Memory B cell (primary cell): Measurements from ENCODE around the gene TBC1D21.

Experiments
- ATAC-seq: fragments of 150-1000 bp; cut with Tn5 transposase; 2 replicates; pipeline ENCODE4 v1.10.0; 2021; ENCODE audit warnings: low read depth, mild to moderate bottlenecking, moderate library complexity
- DNase-seq, 2 donors: peaks; one replicate each; pipeline ENCODE4 v3.0.0; 2022; ENCODE audit warnings: low spot score in 2 of 2
- H3K27ac Mint-ChIP-seq: one replicate; pipeline ENCODE4 v1.8.0; 2022; ENCODE audit warnings: mild to moderate bottlenecking, moderate library complexity, mixed read lengths
- H3K27me3 Mint-ChIP-seq: one replicate; pipeline ENCODE4 v1.8.0; 2022; ENCODE audit warnings: mixed read lengths
- H3K36me3 Mint-ChIP-seq: one replicate; pipeline ENCODE4 v1.8.0; 2022; ENCODE audit warnings: mild to moderate bottlenecking, mixed read lengths
- H3K4me1 Mint-ChIP-seq: one replicate; pipeline ENCODE4 v1.8.0; 2022; ENCODE audit warnings: mixed read lengths
- H3K4me3 Mint-ChIP-seq: one replicate; pipeline ENCODE4 v1.8.0; 2022; ENCODE audit warnings: mild to moderate bottlenecking, moderate library complexity, mixed read lengths
- H3K9me3 Mint-ChIP-seq: one replicate; pipeline ENCODE4 v1.8.0; 2022; ENCODE audit warnings: mixed read lengths

TBC1D21 gene

DNA sequence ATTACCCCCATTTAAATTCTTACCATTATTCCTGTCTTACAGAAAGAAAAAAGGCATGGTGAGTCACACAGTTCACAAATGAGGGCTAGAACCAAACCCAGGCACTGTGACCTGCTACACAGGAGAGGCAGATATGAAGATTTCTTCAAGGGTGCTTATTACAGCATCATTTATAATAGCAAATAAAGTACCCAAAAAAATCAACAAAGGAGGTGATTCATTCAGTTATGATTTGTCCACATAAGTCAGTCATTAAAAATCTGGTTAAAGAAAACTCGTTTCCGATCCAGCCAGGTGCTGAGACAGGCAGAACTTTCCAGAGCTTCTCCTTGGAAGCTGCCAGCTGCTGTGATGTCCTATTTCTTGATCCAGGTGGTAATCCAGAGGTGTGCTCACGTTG is 45.4 kb downstream of the TBC1D21 start:
- peaks cover 11% of the 10 kb centered on the region for H3K36me3 Mint-ChIP-seq
- H3K27ac Mint-ChIP-seq: no peak overlapping the region
- peaks cover 3% of the 10 kb centered on the region for H3K9me3 Mint-ChIP-seq
- DNase-seq (no peak), ATAC-seq (no peak)
- H3K4me3 Mint-ChIP-seq: no peak overlapping the region
- peaks cover 3% of the 10 kb centered on the region for H3K27me3 Mint-ChIP-seq
- peaks cover 5% of the 10 kb centered on the region for H3K4me1 Mint-ChIP-seq

DNA sequence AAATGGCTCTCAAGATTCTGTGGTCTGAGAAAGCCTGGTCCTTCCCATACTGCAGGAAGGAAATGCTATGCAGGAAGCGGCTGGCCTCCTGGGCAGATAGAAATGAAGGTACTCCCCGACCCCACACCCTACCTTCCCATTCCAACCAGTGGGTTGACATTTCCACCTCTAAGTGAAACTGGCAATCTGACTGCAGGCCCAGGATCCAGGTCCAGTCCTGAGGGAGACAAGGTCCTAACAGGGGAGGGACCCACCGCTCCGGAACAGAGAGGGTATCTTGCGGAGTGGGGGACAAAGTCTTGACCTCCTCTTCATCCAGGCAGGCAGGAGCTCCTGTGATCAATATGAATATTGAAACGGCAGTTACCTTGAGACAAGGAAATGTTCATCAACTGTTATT is 46.3 kb downstream of the TBC1D21 start:
- H3K4me1 Mint-ChIP-seq: peaks cover 6% of the 10 kb centered on the region
- H3K9me3 Mint-ChIP-seq: peaks cover 3% of the 10 kb centered on the region
- DNase-seq: no peak
- peaks cover 11% of the 10 kb centered on the region for H3K36me3 Mint-ChIP-seq
- no peak for ATAC-seq
- H3K27me3 Mint-ChIP-seq: no peaks in the 10 kb centered on the region
- H3K4me3 Mint-ChIP-seq: no peak overlapping the region
- no peak overlapping the region for H3K27ac Mint-ChIP-seq

DNA sequence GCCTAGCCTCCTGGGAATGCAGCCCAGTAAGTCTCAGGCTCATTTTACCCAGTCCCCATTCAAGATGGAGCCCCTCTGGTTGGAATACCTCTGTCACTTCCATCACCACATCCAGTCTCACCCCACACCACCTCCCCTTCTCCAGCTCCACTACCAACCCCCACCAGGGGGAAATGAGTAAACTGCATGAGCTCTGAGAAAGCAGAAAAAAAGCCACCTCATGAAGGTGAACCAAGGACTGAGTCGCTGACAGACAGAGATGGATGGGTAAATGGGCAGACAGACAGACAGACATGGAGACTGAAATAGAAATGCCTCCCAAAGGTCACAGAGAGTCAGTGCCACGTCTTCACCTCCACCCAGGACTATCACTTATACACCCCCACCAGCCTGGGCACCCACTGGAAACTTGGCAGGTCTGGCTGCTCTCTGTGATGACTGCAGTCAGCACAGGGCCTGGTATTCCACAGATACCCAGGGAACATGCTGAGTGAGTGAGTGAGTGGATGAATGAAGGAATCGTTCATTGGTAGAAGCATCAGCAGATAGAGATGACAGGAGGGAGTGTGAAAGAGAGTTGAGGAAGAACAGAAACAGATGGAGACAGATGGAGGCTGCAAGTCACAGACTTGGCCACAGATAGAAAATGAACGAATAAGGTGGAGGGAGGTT is 48.0 kb downstream of the TBC1D21 start:
- H3K4me1 Mint-ChIP-seq: peaks cover 6% of the 10 kb centered on the region
- ATAC-seq (no peak), DNase-seq (no peak)
- peaks cover 10% of the 10 kb centered on the region for H3K36me3 Mint-ChIP-seq
- H3K27me3 Mint-ChIP-seq: no peaks in the 10 kb centered on the region
- H3K27ac Mint-ChIP-seq: peak overlapping the region; percentile 35
- no peak overlapping the region for H3K4me3 Mint-ChIP-seq
- H3K9me3 Mint-ChIP-seq: peaks cover 3% of the 10 kb centered on the region

DNA sequence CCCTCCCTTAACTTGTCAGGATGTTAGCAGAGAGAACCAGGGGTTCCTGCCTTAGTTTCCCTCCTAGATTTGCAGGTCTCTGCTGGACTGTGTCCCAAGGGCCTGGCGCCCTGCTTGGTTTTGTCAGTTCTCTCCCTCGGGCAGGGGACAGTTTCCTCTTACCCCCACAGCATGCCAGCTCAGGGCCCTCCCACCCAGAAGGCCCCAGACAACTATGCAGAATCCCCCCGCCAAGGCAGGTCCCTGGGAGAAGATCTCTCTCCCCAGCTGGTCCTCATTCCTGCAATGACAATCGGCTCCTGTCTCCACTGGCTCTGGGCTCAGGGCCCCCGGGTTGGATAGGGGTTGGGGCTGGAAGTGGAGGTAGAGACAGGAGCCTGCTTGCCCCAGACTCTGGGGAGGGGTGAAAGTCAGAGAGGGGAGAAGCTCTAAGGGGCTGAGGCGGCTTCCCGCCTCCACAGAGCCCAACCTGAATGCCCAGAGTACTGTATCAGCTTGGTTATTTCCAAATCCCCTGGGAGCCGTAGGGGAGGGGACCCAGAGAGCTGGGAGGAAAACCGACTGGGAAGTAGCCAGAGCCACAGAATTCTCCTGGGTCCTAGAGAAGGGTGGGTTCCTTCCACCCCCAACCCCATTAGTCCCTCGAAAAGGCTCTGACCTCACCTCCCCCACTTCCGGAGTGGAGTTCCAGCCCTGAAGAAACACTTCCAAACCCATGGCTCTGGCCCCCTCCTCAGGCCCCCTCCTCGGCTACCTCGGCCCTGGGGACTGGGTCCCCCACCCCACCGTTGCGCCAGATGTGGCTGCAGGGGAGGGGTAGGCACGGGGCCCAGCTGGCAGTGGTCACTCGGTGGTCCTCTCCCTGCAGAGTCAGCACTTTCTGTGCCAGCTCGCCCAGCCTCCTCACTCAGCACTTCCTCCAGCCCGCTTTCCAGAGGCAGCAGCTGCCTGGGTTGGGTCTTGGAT is 49.1 kb downstream of the TBC1D21 start:
- Mint-ChIP-seq H3K36me3 (peaks cover 9% of the 10 kb centered on the region), H3K4me3 (no peak overlapping the region), H3K27ac (peak overlapping the region; percentile 35), H3K9me3 (peaks cover 3% of the 10 kb centered on the region), H3K27me3 (no peaks in the 10 kb centered on the region), H3K4me1 (peaks cover 6% of the 10 kb centered on the region)
- no peak for DNase-seq
- ATAC-seq: no peak

DNA sequence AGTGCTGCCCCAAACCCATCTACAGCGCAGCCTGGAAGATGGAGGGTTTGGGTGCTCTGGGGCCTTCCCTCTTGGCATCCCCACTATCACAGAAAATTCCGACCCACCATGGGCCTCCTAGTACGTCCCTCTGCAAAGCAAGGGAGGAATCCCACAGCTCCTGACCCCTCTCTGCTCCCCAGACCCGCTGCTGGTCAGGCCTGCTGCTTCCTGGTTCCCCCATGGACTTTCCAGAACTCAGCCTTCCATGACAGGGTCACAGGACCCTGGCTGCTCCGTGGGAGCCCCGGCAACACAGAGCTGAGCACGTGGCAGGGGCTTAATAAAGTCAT is 49.8 kb downstream of the TBC1D21 start:
- ATAC-seq: no peak
- H3K27ac Mint-ChIP-seq: no peak overlapping the region
- H3K4me1 Mint-ChIP-seq: peaks cover 9% of the 10 kb centered on the region

DNA sequence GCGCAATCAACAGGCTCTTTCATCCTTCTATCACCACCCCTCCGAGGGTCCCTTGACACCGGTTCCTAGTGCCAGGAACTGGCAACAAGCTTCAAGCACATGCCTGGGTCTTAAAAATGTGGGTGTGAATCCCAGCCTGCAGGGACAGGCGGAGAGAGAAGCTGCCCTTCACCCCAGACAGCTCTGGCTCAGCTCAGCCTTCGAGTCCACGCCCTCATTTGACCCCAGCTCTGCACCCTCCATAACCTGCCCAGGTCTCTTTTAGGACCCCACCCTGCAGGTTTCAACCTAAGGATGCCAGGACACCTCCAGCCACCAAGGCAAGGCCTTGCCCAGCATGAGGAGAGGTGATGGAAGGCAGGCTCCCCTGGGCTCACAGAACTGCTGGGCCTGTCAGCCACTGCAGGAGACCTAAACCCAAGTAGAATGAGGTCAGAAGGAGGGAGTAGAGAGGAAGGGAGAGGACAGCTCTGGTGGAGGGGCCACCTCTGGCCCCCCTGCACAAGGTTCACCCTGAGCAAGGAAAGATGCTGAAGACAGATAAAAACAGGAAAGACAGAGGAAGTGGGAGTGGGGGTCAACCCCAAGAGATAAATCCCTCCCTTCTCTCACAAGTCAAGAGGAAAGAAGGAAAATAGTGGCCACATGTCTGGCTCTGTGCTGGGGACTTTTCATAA is 50.3 kb downstream of the TBC1D21 start:
- DNase-seq: no peak
- ATAC-seq: no peak
- Mint-ChIP-seq H3K4me1 (peaks cover 11% of the 10 kb centered on the region), H3K9me3 (no peaks in the 10 kb centered on the region), H3K4me3 (no peak overlapping the region), H3K27me3 (peaks cover 3% of the 10 kb centered on the region), H3K27ac (no peak overlapping the region), H3K36me3 (peaks cover 3% of the 10 kb centered on the region)

More for the DNA sequence above, 49.8 kb downstream of the TBC1D21 start:
- peaks cover under 1% of the 10 kb centered on the region for H3K27me3 Mint-ChIP-seq
- no peak for DNase-seq
- H3K4me3 Mint-ChIP-seq: no peak overlapping the region
- H3K36me3 Mint-ChIP-seq: peaks cover 5% of the 10 kb centered on the region
- no peaks in the 10 kb centered on the region for H3K9me3 Mint-ChIP-seq

DNA sequence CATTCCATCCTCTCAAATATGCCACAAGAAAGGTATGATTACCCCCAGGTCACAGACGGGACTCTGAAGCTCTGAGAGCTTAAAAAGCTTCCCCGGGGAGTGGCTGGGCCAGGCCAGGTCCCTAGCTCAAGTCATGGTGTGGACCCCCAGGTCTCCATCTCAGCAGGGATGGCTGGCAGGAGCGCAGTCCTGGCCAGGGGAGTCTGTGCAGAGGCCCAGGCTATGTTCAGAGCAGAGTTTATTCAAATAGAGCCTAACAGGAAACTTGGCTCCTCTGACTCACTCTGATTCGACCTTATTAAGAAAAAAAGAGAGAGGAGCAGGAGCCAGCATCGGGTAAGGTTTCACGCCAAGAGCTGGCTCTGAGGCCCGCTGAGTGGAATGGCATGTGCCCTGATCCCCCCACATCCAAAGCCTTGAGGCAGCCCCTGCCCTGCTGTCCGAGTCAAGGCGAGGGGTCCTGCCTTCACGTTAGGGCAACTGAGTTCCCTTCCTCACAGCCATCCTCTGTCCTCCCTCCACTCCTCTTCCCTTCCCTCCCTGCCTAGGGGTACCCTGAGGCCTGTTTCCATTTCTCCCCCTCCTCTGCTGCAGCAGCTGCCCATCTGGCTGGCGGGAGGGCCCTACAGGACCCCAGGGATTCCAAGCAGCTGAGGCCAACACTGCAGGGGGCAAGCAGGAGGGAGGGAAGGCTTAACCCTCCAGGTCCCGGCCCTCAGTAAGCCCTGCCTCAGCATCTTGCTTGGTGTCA is 51.0 kb downstream of the TBC1D21 start:
- H3K4me3 Mint-ChIP-seq: no peak overlapping the region
- no peak for DNase-seq

DNA sequence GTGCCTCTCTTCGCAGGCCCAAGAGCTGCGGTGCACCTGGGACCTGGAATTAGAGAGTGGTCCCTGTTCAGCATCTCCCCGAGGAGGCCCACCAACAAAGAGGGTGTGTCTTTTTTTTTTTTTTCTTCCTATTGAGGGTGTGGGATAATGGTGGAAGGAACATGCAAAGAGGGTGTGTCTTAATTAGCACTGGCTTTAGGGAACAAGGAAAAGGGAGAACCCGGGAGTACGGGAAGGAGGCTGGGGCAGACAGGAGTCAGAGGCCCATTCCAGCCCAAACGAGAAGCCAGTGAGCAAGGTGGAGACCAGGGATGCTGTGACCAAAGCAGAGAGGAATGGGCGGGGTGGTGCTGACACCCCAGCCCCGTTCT is 52.5 kb downstream of the TBC1D21 start:
- Mint-ChIP-seq H3K9me3 (no peaks in the 10 kb centered on the region), H3K27ac (no peak overlapping the region), H3K36me3 (no peaks in the 10 kb centered on the region), H3K27me3 (peaks cover 4% of the 10 kb centered on the region), H3K4me1 (peaks cover 8% of the 10 kb centered on the region), H3K4me3 (peak overlapping the region; percentile 61)
- DNase-seq (no peak), ATAC-seq (no peak)

More for the DNA sequence above, 51.0 kb downstream of the TBC1D21 start:
- ATAC-seq: no peak
- Mint-ChIP-seq H3K9me3 (no peaks in the 10 kb centered on the region), H3K27me3 (peaks cover 3% of the 10 kb centered on the region), H3K27ac (no peak overlapping the region), H3K4me1 (peaks cover 11% of the 10 kb centered on the region), H3K36me3 (no peaks in the 10 kb centered on the region)

DNA sequence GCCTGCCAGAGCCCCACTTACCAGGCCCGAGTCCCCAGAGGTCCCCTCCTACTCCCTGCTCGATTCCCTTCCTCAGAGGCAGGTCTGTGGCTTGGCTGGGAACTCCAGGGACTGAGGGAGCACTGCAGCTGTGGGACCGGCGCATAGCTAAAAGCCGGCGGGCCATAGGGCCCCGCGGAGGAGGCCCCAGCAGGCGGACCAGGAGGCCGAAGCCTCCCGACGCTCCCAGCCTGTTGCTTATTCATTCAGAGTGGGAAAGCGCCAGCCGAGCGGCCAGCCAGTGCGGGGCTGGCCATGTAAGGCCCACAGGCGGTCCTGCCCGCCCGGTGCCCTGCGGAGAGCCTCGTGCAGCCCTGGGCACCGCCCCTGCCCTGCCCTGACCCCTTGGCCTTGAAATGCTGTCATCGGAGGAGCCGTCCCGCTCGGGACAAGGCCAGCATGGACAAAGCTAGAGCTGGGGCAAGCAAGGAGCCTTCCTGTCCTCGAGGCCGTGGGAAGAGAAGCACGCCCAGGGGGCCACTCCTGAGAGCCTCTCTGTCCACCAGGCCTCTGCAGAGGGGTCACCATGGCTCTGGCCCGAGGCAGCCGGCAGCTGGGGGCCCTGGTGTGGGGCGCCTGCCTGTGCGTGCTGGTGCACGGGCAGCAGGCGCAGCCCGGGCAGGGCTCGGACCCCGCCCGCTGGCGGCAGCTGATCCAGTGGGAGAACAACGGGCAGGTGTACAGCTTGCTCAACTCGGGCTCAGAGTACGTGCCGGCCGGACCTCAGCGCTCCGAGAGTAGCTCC is 53.0 kb downstream of the TBC1D21 start, which contains the start of gene LOXL1:
LOXL1 (plus strand) TSS at position 244 of the 784 bp plus-strand sequence; CDS start at position 566, 322 bp downstream.
- Mint-ChIP-seq H3K27ac (peak within 1 kb of the TSS; percentile 29), H3K36me3 (no peaks in the 10 kb centered on the region), H3K27me3 (peaks cover 4% of the 10 kb centered on the region), H3K9me3 (no peaks in the 10 kb centered on the region), H3K4me3 (peak within 1 kb of the TSS; percentile 71), H3K4me1 (peaks cover 12% of the 10 kb centered on the region)
- DNase-seq (no peak), ATAC-seq (no peak)

DNA sequence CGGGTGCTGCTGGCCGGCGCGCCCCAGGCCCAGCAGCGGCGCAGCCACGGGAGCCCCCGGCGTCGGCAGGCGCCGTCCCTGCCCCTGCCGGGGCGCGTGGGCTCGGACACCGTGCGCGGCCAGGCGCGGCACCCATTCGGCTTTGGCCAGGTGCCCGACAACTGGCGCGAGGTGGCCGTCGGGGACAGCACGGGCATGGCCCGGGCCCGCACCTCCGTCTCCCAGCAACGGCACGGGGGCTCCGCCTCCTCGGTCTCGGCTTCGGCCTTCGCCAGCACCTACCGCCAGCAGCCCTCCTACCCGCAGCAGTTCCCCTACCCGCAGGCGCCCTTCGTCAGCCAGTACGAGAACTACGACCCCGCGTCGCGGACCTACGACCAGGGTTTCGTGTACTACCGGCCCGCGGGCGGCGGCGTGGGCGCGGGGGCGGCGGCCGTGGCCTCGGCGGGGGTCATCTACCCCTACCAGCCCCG is 53.7 kb downstream of the TBC1D21 start:
- Mint-ChIP-seq H3K4me1 (peaks cover 15% of the 10 kb centered on the region), H3K9me3 (no peaks in the 10 kb centered on the region), H3K27me3 (peaks cover 6% of the 10 kb centered on the region), H3K4me3 (peak overlapping the region; percentile 71), H3K27ac (peak overlapping the region; percentile 29), H3K36me3 (no peaks in the 10 kb centered on the region)
- peak in 1 of 2 donors; percentile 56 for DNase-seq
- ATAC-seq: peak; percentile 31

DNA sequence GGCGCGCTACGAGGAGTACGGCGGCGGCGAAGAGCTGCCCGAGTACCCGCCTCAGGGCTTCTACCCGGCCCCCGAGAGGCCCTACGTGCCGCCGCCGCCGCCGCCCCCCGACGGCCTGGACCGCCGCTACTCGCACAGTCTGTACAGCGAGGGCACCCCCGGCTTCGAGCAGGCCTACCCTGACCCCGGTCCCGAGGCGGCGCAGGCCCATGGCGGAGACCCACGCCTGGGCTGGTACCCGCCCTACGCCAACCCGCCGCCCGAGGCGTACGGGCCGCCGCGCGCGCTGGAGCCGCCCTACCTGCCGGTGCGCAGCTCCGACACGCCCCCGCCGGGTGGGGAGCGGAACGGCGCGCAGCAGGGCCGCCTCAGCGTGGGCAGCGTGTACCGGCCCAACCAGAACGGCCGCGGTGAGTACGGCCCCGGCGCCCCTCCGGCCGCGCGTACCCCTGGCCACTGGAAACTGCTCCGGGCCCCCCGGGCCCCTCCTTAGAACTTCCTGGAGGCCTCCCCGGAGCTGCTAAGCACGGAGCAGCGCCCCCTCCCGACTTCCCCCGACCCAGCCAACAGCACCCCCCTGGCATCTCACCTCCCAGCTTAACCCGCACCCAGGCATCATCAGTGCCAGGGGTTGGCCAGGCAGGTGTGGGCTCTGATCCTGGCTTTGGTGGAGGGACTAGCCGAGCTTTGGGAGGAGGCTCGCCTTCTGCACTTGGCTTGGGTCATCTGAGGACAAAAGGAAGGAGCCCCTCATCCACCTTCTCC is 54.3 kb downstream of the TBC1D21 start:
- Mint-ChIP-seq H3K9me3 (no peaks in the 10 kb centered on the region), H3K36me3 (no peaks in the 10 kb centered on the region), H3K4me3 (peak overlapping the region; percentile 87), H3K27me3 (peaks cover 6% of the 10 kb centered on the region), H3K27ac (peak overlapping the region; percentile 29), H3K4me1 (peaks cover 15% of the 10 kb centered on the region)
- DNase-seq (peak; percentile 75 to 77), ATAC-seq (peak; percentile 87)

DNA sequence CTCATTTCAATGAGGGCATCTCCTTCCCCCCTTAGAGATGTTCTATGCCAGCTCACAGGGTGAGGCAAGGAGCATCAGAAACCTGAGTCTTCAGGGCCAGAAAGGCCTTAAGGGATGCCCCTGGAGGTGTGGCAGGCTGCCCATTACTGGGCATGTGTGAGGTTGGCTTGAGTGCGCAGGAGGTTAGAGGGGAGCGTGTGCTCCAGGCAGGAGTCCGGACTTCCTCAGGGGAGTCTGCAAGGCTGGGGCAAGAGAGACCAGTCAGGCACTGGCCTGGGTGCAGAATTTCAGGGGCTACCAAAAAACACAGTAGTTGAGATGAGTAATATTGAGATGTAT is 54.8 kb downstream of the TBC1D21 start:
- peaks cover 15% of the 10 kb centered on the region for H3K4me1 Mint-ChIP-seq
- peaks cover 6% of the 10 kb centered on the region for H3K27me3 Mint-ChIP-seq
- H3K9me3 Mint-ChIP-seq: no peaks in the 10 kb centered on the region
- DNase-seq: no peak
- no peak for ATAC-seq
- no peak overlapping the region for H3K27ac Mint-ChIP-seq
- H3K4me3 Mint-ChIP-seq: peak overlapping the region; percentile 87
- H3K36me3 Mint-ChIP-seq: no peaks in the 10 kb centered on the region
